GM12891 (cell line): Measurements from ENCODE around the gene ETFDH.

ENCODE experiments used
- POLR2A ChIP-seq: IDR thresholded peaks from 2 replicates; pipeline ENCODE4 v1.6.1; 2011; ENCODE audit warnings: low read depth, low read length, control low read depth
- POLR2AphosphoS5 ChIP-seq: IDR thresholded peaks from 2 replicates; pipeline ENCODE4 v1.6.1; 2011; ENCODE audit warnings: low read depth, low read length, control low read depth
- POU2F2 ChIP-seq: IDR thresholded peaks from 2 replicates; pipeline ENCODE4 v1.6.1; 2011; ENCODE audit warnings: low read depth, mild to moderate bottlenecking, control low read depth, low read length, moderate library complexity
- SPI1 ChIP-seq: IDR thresholded peaks from 2 replicates; pipeline ENCODE4 v1.6.1; 2011; ENCODE audit warnings: low read depth, low read length, control low read depth
- TAF1 ChIP-seq: IDR thresholded peaks from 2 replicates; pipeline ENCODE4 v1.6.1; 2011; ENCODE audit warnings: low read depth, low read length, control low read depth

DNA sequence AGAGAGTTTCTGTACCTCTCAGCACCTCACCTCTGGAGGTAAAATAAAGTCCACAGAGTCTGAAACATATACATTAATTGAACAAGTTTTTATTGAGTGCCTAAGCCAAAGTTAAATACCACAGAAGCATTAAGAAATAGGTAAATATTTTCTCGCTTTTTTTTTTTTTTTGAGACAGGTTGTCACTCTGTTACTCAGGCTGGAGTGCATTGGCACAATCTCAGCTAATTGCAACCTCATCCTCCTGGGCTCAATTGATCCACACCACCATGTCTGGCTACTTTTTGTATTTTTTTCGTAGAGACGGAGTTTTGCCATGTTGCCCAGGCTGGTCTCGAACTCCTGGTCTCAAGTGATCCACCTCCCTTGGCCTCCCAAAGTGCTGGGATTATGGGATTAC, 86.6 kb downstream of the ETFDH start:
- TF ChIP-seq POLR2AphosphoS5 (no peak), POLR2A (no peak), TAF1 (no peak), SPI1 (no peak), POU2F2 (no peak)
